ENCODE measurements around the gene ZNF670. TPM values are rescaled to one million over a fixed set of nuclear protein-coding genes. Genes with fewer than 3 reads are reported as not detected.

ZNF670 gene
- total and polyA plus RNA-seq, 9 of the 15 experiments (the other 6 are each of a cell fraction or from before 2014, with no cell fraction given) = 7.1 to 23.4 (median 11.8) TPM

DNA sequence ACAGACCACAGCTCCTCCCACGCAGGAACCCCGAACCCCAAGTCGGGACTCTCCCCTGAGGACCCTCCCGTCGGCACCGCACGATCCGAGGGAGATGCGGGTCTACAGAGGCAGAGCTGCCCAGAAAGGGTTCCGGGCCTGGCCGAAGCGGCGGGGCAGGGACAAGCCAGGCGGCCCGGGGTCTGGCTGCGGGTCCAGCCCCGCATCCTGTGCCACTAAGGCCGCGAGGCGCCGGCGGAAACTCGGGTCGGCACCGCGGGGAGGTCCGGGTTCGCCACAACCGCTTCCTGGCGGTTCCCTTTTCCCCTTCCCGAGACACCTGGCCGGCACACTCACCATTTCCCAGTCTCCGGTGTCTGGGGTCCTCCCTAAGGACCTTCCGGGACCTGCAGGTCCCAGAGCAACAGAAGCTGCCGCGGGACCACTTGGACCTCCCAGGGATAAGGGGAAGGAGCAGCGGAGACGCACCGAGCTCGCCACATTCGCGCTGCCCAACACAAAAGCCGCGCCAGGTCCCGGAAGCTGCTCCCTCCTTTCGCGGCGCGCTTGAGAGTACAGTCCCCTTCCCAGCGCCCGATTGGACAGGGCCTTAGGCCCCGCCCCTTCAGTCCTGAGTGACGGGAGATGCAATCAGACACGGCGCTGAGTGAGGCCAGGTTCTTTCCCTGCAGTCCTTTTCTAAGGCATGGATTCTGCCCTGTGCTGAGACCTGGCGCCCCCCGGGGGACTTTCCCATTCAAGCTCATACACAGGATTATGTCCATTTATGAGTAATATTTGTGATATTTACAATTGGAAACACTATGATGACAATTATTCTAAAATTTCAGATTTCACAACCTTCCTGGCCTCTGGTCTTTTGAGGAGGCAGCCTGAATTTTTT is at the start of gene ZNF670 (continued):
- TF ChIP-seq SIX5 (IDR thresholded peaks at IDR 0.05; ENCODE audit: borderline replicate concordance in 1 of 2, insufficient read depth in 1 of 2, low read depth in 1 of 2, low read length in 2 of 2) (no peak), OTX1 (CRISPR knock-in tag; IDR thresholded peaks at IDR 0.05) (0 out of 2 replicates have a peak, but pooled peaks have one; percentile 31), CREM (IDR thresholded peaks at IDR 0.05; ENCODE audit: low read depth) (peak; percentile 77), GABPB1 (CRISPR knock-in tag; IDR thresholded peaks at IDR 0.05) (peak; percentile 93), ETV6 (IDR thresholded peaks at IDR 0.05; ENCODE audit: borderline replicate concordance in 1 of 2, low read depth in 2 of 2, low read length in 1 of 2) (peak in 1 of 2 experiments; percentile 6; a peak in 1 of 4 replicates), ETV6 (CRISPR knock-in tag; IDR thresholded peaks at IDR 0.05; ENCODE audit: borderline replicate concordance) (no peak), ZNF511 (CRISPR knock-in tag; IDR thresholded peaks at IDR 0.05) (peak; percentile 73; the same call in 1 of the 2 replicates), HOXB6 (CRISPR knock-in tag; IDR thresholded peaks at IDR 0.05; ENCODE audit: borderline replicate concordance) (no peak), HMBOX1 (IDR thresholded peaks at IDR 0.05) (no peak), NELFE (IDR thresholded peaks at IDR 0.05; ENCODE audit: insufficient read depth, insufficient read length) (no peak), TFE3 (CRISPR knock-in tag; IDR thresholded peaks at IDR 0.05) (no peak), TCF7 (IDR thresholded peaks at IDR 0.05; ENCODE audit: borderline replicate concordance) (no peak), CBX5 (IDR thresholded peaks at IDR 0.05; ENCODE audit: borderline replicate concordance, low read depth) (no peak; the same call in 1 of the 2 replicates), SMARCC2 (IDR thresholded peaks at IDR 0.05; ENCODE audit: low read depth) (no peak; the same call in 1 of the 2 replicates), TAL1 (IDR thresholded peaks at IDR 0.05) (no peak; the same call in 1 of the 2 replicates)
- TF ChIP-seq, protein P1, sequence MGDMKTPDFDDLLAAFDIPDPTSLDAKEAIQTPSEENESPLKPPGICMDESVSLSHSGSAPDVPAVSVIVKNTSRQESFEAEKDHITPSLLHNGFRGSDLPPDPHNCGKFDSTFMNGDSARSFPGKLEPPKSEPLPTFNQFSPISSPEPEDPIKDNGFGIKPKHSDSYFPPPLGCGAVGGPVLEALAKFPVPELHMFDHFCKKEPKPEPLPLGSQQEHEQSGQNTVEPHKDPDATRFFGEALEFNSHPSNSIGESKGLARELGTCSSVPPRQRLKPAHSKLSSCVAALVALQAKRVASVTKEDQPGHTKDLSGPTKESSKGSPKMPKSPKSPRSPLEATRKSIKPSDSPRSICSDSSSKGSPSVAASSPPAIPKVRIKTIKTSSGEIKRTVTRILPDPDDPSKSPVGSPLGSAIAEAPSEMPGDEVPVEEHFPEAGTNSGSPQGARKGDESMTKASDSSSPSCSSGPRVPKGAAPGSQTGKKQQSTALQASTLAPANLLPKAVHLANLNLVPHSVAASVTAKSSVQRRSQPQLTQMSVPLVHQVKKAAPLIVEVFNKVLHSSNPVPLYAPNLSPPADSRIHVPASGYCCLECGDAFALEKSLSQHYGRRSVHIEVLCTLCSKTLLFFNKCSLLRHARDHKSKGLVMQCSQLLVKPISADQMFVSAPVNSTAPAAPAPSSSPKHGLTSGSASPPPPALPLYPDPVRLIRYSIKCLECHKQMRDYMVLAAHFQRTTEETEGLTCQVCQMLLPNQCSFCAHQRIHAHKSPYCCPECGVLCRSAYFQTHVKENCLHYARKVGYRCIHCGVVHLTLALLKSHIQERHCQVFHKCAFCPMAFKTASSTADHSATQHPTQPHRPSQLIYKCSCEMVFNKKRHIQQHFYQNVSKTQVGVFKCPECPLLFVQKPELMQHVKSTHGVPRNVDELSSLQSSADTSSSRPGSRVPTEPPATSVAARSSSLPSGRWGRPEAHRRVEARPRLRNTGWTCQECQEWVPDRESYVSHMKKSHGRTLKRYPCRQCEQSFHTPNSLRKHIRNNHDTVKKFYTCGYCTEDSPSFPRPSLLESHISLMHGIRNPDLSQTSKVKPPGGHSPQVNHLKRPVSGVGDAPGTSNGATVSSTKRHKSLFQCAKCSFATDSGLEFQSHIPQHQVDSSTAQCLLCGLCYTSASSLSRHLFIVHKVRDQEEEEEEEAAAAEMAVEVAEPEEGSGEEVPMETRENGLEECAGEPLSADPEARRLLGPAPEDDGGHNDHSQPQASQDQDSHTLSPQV (IDR thresholded peaks at IDR 0.05) = no peak
- TF ChIP-seq, protein P2, sequence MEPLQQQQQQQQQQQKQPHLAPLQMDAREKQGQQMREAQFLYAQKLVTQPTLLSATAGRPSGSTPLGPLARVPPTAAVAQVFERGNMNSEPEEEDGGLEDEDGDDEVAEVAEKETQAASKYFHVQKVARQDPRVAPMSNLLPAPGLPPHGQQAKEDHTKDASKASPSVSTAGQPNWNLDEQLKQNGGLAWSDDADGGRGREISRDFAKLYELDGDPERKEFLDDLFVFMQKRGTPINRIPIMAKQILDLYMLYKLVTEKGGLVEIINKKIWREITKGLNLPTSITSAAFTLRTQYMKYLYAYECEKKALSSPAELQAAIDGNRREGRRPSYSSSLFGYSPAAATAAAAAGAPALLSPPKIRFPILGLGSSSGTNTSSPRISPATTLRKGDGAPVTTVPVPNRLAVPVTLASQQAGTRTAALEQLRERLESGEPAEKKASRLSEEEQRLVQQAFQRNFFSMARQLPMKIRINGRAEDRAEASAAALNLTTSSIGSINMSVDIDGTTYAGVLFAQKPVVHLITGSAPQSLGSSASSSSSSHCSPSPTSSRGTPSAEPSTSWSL (CRISPR knock-in tag; IDR thresholded peaks at IDR 0.05; ENCODE audit: borderline replicate concordance) = no peak; the same call in 1 of the 2 replicates

Measured in K562 (cell line).